Mesothelial cell of epicardium (in vitro differentiated cells): ENCODE data around the gene SPATS1. TPM values are rescaled to one million over a fixed set of nuclear protein-coding genes. Genes with fewer than 3 reads are reported as not detected.

Experiments used
- DNase-seq, 2 experiments: peaks; one replicate each; pipeline ENCODE4 v3.0.0; 2021; ENCODE audit warnings: low spot score in 2 of 2; ENCODE audit not compliant: unreplicated experiment in 2 of 2
- H3K27ac Mint-ChIP-seq: 2 replicates; pipeline ENCODE4 v1.8.0; 2021; ENCODE audit warnings: mixed read lengths
- H3K27me3 Mint-ChIP-seq: 2 replicates; pipeline ENCODE4 v1.8.0; 2021; ENCODE audit warnings: low read depth, mixed read lengths
- H3K36me3 Mint-ChIP-seq: 2 replicates; pipeline ENCODE4 v1.8.0; 2021; ENCODE audit warnings: mixed read lengths
- H3K4me1 Mint-ChIP-seq: 2 replicates; pipeline ENCODE4 v1.8.0; 2021; ENCODE audit warnings: mixed read lengths
- H3K4me3 Mint-ChIP-seq: 2 replicates; pipeline ENCODE4 v1.8.0; 2021; ENCODE audit warnings: mild to moderate bottlenecking, moderate library complexity, mixed read lengths
- H3K9me3 Mint-ChIP-seq: 2 replicates; pipeline ENCODE4 v1.8.0; 2021; ENCODE audit warnings: mixed read lengths
- total RNA-seq: library from RNA; stranded (reverse); gene quantifications from 3 replicates; pipeline ENCODE4 v1.2.1, GENCODE V29; 2021
- TF ChIP-seq, protein P1 (sequence below): fragments of 200-600 bp; sonication (generic); IDR thresholded peaks from one replicate; pipeline ENCODE4 v1.5.0; 2021; ENCODE audit warnings: antibody characterized with exemption; ENCODE audit not compliant: unreplicated experiment

Gene SPATS1, protein sequence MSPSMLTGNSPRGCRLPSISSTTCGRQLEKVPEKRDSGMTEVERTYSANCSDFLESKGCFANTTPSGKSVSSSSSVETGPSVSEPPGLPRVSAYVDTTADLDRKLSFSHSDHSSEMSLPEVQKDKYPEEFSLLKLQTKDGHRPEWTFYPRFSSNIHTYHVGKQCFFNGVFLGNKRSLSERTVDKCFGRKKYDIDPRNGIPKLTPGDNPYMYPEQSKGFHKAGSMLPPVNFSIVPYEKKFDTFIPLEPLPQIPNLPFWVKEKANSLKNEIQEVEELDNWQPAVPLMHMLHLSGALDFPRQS
- total RNA-seq = not detected in 3 replicates

DNA sequence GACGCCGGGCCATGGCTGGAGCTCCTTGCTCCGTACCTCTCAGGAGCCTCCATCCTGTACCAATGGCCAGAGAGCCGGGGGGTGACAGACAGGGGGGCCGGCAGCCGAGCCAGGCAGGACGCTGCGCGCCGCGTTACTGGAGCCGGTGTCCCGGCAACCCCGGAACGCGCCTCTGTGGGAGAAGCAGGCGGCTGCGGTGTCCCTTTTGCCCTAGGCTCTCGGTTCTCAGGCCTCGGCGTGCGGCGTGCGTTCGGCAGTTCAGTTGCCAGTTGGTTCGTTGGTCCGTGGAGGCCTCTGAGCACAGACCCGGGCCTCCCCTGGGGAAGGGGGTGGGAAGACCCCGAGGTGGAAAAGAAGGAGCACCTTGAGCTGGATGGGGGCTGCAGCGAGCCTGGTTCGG, at the start of gene SPATS1:
Gene SPATS1, plus strand, starts transcription at position 162 of the 400 bp plus-strand sequence. CDS start 446 bp downstream, outside the sequence.
- TF ChIP-seq, protein P1, sequence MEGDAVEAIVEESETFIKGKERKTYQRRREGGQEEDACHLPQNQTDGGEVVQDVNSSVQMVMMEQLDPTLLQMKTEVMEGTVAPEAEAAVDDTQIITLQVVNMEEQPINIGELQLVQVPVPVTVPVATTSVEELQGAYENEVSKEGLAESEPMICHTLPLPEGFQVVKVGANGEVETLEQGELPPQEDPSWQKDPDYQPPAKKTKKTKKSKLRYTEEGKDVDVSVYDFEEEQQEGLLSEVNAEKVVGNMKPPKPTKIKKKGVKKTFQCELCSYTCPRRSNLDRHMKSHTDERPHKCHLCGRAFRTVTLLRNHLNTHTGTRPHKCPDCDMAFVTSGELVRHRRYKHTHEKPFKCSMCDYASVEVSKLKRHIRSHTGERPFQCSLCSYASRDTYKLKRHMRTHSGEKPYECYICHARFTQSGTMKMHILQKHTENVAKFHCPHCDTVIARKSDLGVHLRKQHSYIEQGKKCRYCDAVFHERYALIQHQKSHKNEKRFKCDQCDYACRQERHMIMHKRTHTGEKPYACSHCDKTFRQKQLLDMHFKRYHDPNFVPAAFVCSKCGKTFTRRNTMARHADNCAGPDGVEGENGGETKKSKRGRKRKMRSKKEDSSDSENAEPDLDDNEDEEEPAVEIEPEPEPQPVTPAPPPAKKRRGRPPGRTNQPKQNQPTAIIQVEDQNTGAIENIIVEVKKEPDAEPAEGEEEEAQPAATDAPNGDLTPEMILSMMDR = no peak
- Mint-ChIP-seq H3K27me3 (peaks cover 47% of the 10 kb centered on the region), H3K27ac (no peak within 1 kb of the TSS), H3K4me3 (no peak within 1 kb of the TSS), H3K9me3 (no peaks in the 10 kb centered on the region), H3K36me3 (no peaks in the 10 kb centered on the region), H3K4me1 (no peaks in the 10 kb centered on the region)
- no peak for DNase-seq

DNA sequence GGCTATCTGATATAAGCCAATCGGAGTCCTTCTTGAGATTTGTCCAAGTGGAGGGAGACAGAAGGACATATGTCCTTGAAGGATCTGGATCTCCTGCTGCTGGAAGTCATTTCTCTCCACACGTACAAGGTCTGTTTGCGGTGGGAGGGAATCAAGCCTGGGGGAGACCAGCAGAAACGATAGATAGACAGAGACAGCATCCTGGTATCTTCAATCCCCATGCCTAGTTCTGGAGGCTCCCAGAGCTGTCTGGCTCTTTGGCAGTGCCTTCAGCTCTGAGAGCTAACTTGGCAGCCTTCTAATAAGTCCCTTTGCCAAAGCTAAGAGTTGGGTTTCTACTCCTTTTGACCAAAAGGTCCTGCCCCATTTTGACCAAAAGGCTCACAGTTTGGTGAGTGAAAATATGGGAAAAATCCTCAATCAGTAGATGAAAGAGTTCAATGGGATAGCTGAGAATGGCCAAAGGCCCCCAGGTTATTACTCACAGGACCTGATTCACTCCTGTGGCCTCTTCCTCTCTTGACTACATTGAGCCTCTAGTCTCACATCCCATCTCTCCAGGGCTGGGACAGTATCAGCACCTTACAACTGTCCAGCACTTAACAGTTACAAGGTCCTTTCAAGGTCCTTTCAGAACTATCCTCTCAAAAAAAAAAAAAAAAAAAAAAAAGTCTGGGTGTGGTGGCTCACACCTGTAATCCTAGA, 49.6 kb upstream of the SPATS1 start:
- Mint-ChIP-seq H3K36me3 (no peaks in the 10 kb centered on the region), H3K27ac (no peak overlapping the region), H3K9me3 (no peaks in the 10 kb centered on the region), H3K4me3 (no peak overlapping the region), H3K27me3 (peaks cover 90% of the 10 kb centered on the region), H3K4me1 (peaks cover 4% of the 10 kb centered on the region)
- no peak for DNase-seq
- TF ChIP-seq, protein P1 = no peak

DNA sequence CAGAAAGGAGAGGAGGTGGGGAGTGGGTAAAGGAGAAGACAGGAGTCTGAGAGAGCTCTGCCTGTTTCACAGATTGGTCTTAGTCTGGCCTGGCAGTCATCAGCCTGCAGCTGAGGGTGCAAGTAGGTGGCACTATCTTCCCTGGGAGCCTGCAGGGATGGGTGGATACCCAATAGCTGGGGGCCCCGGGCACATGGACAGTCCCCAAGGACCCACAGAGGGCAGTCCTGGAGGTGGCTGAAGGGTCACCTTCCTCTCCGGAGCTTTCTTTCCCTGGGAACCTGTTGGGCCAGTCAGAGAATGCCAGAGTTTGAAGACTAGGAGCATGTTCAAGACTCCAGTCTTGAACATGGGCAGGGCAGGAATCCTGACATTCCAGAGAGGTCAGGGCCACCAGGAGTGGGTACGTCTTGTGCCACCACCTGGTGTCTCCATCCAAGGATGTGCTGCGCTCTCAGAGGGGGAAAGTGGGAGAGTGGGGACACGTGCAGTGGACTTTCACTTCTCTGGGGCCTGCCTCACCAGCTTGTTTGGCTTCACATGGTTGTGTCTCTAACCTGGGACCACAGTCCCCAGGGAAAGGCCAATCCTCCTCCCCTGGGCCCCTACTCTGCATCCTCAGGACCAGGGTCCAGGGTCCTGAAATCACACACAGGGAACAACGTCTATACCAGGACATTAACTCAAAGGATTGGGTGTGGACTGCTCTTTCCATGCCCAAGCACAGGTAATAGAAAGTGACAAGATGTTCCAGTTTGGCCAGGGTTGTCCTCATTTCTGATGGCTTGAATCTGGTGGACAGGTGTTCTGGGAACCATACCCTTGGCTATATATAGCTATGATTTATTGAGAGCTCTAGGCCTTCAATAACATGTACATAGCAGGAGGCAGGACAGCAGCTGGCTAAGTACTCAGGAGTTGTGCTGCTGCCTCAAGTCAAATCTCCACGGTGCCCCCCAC, 47.3 kb upstream of the SPATS1 start:
- Mint-ChIP-seq H3K9me3 (no peaks in the 10 kb centered on the region), H3K27ac (no peak overlapping the region), H3K27me3 (peaks cover 87% of the 10 kb centered on the region), H3K4me3 (no peak overlapping the region), H3K4me1 (peaks cover 5% of the 10 kb centered on the region), H3K36me3 (peaks cover 3% of the 10 kb centered on the region)
- no peak for DNase-seq
- TF ChIP-seq, protein P1 = no peak

DNA sequence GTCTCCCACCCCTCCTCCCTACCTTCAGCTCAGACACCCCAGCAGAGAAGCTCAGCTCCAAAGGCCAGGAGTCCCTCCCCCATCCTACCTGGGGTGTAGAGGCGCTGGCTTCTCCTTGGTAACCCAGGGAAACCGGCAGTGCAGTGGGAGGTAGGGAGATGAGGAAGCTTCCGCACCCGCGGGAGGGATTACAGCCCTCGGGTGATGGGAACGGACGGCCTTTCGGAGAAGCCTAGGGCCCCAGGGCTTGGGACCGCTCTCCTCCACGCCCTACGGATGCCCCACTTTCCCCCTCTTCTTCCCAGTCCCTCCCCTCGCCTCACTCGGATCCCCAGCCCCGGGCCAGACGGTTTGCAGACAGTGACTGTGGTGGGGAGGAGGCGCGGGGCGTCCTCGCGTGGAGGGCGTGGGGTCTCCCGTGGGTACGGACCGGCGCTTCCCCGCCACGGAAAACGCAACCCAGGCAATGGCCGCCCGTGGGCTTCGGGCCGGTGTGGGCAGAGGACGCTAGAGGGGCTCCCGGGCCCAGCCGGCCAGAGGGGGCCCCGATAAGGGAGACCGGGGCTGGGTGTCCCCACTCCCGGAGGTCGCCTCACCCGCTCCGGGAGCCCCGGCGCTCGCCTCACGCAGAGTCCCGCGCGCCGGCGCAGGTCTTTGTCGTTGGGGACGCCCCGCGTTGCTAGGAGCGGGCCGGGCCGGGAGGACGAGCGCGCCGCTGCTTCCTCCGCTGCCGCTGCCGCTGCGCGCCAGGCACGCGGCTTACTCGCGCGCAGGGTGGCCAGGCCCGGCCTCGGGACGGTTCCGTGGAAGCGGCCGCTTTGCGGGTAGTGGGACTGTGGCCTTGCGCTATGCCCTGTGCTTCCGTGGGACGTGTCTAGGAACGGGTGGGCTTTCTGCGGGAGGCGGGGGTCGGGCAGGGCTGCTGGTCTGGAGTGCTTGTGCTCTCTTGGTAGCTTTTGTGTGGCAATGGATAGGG, 45.1 kb upstream of the SPATS1 start:
- peak overlapping the region; percentile 57 for H3K4me3 Mint-ChIP-seq
- H3K9me3 Mint-ChIP-seq = no peaks in the 10 kb centered on the region
- TF ChIP-seq, protein P1 = no peak
- H3K36me3 Mint-ChIP-seq = peaks cover 15% of the 10 kb centered on the region
- H3K4me1 Mint-ChIP-seq = peaks cover 5% of the 10 kb centered on the region
- DNase-seq = peak; percentile 57 to 78
- peaks cover 65% of the 10 kb centered on the region for H3K27me3 Mint-ChIP-seq
- no peak overlapping the region for H3K27ac Mint-ChIP-seq
